ENCODE measurements around the gene RYK. TPM values are rescaled to one million over a fixed set of nuclear protein-coding genes. Genes with fewer than 3 reads are reported as not detected.
"Not testable (repeated sequence)": the region's sequence is repeated elsewhere in the genome, so short reads cannot be mapped to it uniquely, and the experiment has no call there.

The RYK gene
- total RNA-seq, result 14.2 TPM

DNA sequence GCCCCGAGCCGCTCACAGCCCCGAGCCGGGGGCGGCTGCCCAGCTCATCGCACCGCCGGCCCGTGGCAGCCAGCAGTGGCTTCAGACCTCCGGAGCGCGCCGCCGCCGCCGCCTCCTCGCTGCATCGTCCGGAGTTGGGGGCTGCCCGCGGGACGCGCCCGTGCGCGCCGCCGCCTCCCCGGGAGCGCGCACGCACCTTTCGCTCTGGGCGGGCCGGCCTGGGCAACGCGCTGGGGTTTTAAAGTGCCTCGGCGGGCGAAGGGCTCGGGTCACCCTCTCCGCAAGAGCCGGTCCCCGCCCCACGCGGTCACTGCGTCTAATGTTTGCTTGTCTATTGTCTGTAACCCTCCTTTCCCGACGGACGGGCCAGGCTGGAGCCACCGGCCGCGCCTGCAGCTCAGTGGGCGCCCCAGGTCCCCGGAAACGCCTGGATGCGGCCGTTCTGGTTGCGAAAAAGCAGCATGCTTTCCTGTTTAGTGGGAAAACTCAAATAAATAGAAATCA, at the start of gene RYK:
TSS of gene RYK (minus strand) at position 143 of the 504 bp plus-strand sequence. CDS start 205 bp downstream, outside the sequence.
- ATAC-seq, result peak; percentile 94
- DNase-seq (ENCODE audit: low spot score), result peak; percentile 88

- DNase-seq (ENCODE audit: low spot score) (no peak), ATAC-seq (no peak)
Measured at GRCh38 chr3:134299888-134300206, 49.2 kb upstream of the RYK start.

DNA sequence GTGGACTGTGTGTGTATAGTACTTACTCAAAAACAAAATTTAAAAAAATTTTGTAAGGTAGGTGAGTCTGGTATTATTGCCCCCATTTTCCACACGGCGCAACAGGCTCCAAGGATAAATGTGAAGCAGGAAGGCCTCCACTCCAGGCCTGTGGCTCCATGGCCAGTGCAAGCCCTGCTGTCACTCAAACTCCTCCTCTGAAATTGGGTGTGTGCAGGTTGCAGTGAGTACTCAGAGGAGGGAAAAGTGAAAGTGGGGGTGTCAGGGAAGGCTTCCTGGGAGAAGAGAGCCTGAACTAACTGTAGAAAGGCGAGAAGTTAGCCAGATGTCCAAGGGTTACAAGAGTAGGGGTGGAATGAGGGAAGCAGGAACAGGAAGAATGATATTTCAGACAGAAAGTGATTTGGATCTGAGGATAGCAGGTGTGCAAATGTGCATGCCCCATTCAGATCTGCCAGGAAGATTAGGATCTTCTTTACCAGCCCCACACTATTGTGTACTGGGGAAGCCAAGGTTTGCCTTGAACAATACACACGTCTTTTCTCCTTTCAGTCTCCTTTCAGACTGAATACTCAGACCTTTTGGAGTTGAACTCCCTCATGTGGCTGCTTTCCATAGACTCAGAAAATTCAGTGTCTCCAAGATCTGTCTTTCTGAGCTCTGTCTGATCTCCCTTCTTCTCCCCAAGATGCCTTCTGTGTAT, 48.7 kb upstream of the RYK start:
- ATAC-seq (peak; percentile 67), DNase-seq (ENCODE audit: low spot score) (no peak)

DNA sequence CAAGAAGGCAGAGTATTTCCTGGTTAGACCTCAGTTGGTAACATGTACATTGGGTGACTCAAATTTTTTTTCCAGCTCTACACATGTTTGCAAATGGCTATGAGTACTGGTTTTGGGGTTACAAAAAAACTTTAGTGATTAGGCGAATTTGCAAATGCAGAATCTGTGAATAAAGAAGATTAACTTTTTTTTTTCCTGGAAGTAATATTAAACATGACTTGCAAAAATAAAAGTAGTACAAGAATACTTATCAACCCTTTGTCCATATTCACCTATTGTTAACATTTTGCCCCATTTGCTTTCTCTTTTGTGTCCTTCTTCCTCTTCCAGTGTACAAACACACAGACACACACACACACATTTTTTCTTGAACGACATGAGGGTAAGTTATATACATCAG, 47.6 kb upstream of the RYK start:
- ATAC-seq, result no peak

GRCh38 chr3:134296616-134297015, 46.0 kb upstream of the RYK start:
- ATAC-seq (no peak), DNase-seq (ENCODE audit: low spot score) (no peak)

More for the DNA sequence above, 47.6 kb upstream of the RYK start:
- DNase-seq (ENCODE audit: low spot score), result no peak

- no peak for DNase-seq (ENCODE audit: low spot score)
- no peak for ATAC-seq
Measured at GRCh38 chr3:134295930-134296329, 45.3 kb upstream of the RYK start.

- no peak for ATAC-seq
- DNase-seq (ENCODE audit: low spot score), result no peak
Measured at GRCh38 chr3:134294302-134295280, 43.9 kb upstream of the RYK start.

DNA sequence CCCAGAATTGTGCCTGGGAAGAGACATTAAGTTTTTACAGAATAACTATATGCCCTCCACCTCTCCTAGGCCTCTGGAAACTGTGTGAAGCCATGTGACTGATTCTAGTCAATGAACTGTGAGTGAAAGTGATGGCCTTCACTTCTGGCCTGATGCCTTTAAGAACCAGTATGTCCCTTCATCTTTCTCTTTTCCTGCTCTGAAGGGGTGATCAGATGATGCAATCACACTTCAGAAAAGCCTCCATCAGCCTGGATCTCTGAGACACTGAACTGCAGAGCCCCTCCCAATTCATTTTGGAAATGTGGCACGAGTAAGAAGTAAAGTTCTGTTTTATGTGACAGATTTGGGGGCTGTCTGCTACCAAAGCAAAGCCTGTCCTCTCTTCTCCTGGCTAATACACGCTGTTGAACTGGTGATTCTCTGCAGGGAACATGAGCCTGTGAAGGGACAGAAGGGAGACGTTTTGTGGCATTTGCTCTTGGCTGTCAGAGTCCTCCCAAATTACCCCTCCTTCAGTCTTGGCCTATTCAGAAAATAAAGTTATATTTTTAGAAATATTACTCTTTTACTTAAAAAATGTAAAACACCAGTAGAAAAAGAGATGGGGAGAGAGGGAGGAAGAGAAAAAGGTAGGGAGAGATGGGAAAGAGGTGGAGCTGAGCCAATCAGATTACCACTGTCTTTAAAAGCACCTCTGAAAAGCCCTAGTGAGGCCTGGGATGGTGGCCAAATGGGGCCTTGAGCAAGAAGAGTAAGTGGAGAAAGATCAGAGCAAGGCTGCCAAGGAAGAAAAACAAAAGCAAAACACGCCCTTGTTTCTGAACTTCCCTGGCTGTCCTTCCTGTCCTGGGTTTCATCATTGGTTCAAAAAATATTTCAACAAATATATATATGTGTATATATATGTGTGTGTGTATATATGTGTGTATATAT, 40.9 kb upstream of the RYK start:
- peak; percentile 75 for ATAC-seq
- peak; percentile 59 for DNase-seq (ENCODE audit: low spot score)

- no peak for DNase-seq (ENCODE audit: low spot score)
Measured at GRCh38 chr3:134287512-134287911, 36.9 kb upstream of the RYK start.

GRCh38 chr3:134284438-134284837, 33.8 kb upstream of the RYK start:
- ATAC-seq, result no peak
- DNase-seq (ENCODE audit: low spot score), result no peak

More at GRCh38 chr3:134287512-134287911, 36.9 kb upstream of the RYK start:
- ATAC-seq, result no peak

DNA sequence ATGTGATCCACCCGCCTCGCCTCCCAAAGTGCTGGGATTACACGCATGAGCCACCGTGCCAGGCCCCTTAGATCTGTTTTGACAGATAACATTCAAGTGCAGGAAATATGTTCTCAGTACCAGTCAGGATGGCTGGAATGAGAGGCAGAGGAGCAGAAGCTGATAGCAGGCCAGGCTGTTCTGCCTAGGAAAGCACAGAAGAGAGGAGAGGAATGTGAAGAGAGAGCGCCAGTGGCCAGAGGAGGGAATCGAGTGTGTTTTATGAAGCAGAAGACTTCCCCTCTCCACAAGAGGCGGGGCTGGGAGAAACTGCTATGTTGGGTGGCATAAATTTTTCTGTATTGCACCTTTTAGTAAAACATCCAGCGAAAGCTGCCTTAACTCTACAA, 32.0 kb upstream of the RYK start:
- no peak for ATAC-seq
- no peak for DNase-seq (ENCODE audit: low spot score)

- ATAC-seq (no peak), DNase-seq (ENCODE audit: low spot score) (no peak)
Measured at GRCh38 chr3:134281912-134282658, 31.4 kb upstream of the RYK start.

- DNase-seq (ENCODE audit: low spot score) (no peak), ATAC-seq (no peak)
Measured at GRCh38 chr3:134279466-134279865, 28.8 kb upstream of the RYK start.

- DNase-seq (ENCODE audit: low spot score), result no peak
- ATAC-seq, result no peak
Measured at GRCh38 chr3:134277066-134277660, 26.5 kb upstream of the RYK start.

DNA sequence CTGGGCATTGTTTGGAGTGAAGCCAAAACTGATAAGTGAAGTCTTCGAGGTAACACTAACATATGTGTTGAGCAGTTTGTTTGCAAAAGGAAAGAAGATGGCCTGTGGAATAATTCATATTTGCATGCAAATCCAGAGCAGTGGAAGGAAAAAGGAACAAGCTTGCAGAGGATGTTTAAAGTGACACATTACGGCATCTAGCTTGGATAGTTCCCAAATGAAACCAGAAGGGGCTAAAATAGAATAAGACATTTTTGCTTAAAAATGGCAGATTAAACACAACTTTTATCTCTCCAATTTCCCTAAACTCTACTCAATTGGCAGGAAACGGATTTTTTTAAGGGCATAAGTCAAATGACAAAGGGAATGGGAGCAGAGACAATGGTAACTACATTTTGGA, 25.4 kb upstream of the RYK start:
- no peak for ATAC-seq
- no peak for DNase-seq (ENCODE audit: low spot score)

DNA sequence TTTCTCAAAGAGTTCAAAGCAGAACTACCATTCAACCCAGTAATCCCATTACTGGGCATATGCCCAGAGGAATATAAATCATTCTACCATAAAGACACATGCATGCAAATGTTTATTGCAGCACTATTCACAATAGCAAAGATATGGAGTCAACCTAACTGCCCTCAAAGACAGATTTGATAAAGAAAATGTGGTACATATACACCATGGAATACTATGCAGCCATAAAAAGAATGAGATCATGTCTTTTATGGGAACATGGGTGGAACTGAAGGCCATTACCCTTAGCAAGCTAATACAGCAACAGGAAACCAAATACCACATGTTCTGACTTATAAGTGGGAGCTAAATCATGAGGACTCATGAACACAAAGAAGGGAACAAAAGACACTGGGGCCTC, 24.5 kb upstream of the RYK start:
- not testable (repeated sequence) for ATAC-seq; DNase-seq (ENCODE audit: low spot score)

- DNase-seq (ENCODE audit: low spot score) (no peak), ATAC-seq (no peak)
Measured at GRCh38 chr3:134274571-134274970, 23.9 kb upstream of the RYK start.

DNA sequence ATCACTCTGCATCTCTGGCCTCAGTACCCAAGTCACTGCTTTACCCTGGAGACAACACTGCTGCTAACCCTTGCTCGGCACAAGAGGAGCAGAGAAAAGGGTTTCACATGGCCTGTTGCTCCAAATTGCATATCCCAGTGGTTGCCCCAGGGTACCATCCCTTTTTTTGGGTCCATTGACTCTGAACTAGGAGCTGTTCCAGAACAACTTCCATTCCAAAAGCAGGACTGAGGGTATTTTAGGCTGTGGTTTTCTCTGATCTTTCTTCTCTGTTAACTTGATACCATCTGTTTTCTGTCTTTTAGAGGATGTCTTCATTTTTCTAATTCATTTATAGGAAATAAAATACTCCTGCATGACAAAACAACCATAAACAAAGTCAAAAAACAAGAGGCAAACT, 17.3 kb upstream of the RYK start:
- no peak for ATAC-seq
- no peak for DNase-seq (ENCODE audit: low spot score)

DNA sequence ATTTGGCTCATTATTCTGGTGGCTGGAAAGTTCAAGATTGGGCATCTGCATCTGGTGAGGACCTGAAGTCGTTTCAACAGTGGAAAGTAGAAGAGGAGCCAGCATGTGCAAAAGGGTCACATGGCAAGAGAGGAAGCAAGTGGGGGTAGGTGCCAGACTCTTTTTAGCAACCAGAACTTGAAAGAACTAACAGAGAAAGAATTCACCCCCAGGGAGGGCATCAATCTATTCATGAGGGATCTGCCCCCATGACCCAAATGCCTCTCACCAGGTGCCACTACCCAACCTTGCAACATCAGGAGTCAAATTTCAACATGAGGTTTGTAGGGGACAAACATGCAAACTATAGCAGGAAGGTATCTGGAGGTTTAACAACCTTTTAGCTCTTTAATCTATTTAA, 10.3 kb upstream of the RYK start:
- peak; percentile 63 for ATAC-seq
- DNase-seq (ENCODE audit: low spot score), result no peak
